GM12878 (cell line): ENCODE data around the gene CMTM5.

Source experiments
- EP300 ChIP-seq, 2 experiments: fragments of 150-350 bp in 1 of 2; IDR thresholded peaks; 2 replicates each; pipeline ENCODE4 v1.6.1; 2011 to 2012; ENCODE audit warnings: low read depth in 2 of 2, low read length in 2 of 2, borderline replicate concordance in 1 of 2, improper control_type of control experiment in 1 of 2, inconsistent platforms in 1 of 2; ENCODE audit not compliant: control insufficient read depth in 1 of 2
- MTA2 ChIP-seq: fragments of 450-650 bp; IDR thresholded peaks from 2 replicates; pipeline ENCODE4 v1.6.1; 2016; ENCODE audit warnings: low read depth, mild to moderate bottlenecking, moderate library complexity
- SMAD1 ChIP-seq: fragments of 450-650 bp; IDR thresholded peaks from 2 replicates; pipeline ENCODE4 v1.6.1; 2018; ENCODE audit warnings: mild to moderate bottlenecking, low read depth; ENCODE audit not compliant: partially characterized antibody

DNA sequence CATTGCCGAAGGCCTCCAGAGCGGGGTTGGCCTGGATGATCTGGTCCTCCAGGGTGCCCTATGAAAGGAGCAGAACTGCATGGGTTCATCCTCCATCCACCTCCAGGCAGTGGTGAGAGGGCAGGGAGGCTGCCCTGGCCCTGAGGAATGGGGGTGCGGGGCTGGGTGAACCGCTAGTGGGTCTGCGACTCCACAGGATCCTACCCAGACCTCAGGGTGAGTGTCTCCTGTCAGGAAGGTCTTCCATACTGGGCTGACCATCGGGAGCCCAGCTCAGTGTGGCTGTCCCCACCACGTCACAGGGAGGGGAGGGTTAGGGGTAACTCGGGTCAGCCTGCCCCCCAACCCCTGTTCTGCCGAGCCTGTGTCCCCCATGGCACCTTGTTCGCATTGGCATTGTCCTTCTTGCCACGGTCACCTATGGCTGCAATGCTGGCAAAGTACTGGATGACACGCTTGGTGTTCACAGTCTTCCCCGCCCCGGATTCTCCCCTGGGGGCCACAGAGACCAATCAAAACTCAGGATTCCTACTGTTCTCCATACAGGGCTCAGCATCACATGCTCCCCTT, 27.6 kb downstream of the CMTM5 start:
- TF ChIP-seq SMAD1 (no peak), MTA2 (no peak), EP300 (IDR thresholded peaks at IDR 0.05; ENCODE audit: borderline replicate concordance in 1 of 2, control insufficient read depth in 1 of 2, low read depth in 2 of 2, low read length in 2 of 2) (no peak)
